SK-N-SH (cell line): ENCODE results near the gene ALDH5A1. TPM values are rescaled to one million over a fixed set of nuclear protein-coding genes. Genes with fewer than 3 reads are reported as not detected.

Experiments used
- CTCF ChIA-PET: fragments of 300-600, 350-600 bp; formaldehyde crosslinking; extraction: SDS; loops from one replicate; lab custom pipeline; 2021; lab: Yijun Ruan, JAX
- POLR2A ChIA-PET: fragments of 350-600 bp; sonication (Branson Sonifier 250); formaldehyde crosslinking; extraction: SDS; loops from one replicate; lab custom pipeline; 2020; ENCODE audit warnings: antibody characterized with exemption, inconsistent platforms; lab: Yijun Ruan, JAX
- DNase-seq: peaks from one replicate; pipeline ENCODE4 v3.0.0; 2012
- H2AFZ ChIP-seq: fragments of 200-600 bp; sonication (generic); 2 replicates; pipeline ENCODE4 v1.8.1; 2016; ENCODE audit warnings: antibody characterized with exemption, mild to moderate bottlenecking, low read depth
- H3F3A ChIP-seq: fragments of 200-600 bp; sonication (generic); replicated peaks from 2 replicates; pipeline ENCODE3; 2016; ENCODE audit warnings: antibody characterized with exemption, mild to moderate bottlenecking; ENCODE audit not compliant: insufficient read depth
- H3K27ac ChIP-seq, 2 experiments: fragments of 200-500 bp in 1 of 2; fragments of 200-600 bp in 1 of 2; sonication (Bioruptor generic) in 1 of 2; sonication (generic), shearing (Covaris generic) in 1 of 2; 2 replicates each; pipeline versions ENCODE4 v1.5.1 to v1.6.1; 2014 to 2016; ENCODE audit warnings: low read depth in 2 of 2, inconsistent platforms in 1 of 2, low read length in 1 of 2, mild to moderate bottlenecking in 1 of 2, mixed read lengths in 1 of 2
- H3K27me3 ChIP-seq: fragments of 200-600 bp; sonication (generic), shearing (Covaris generic); 2 replicates; pipeline ENCODE4 v1.6.1; 2016; ENCODE audit warnings: mixed run types; ENCODE audit not compliant: insufficient read depth
- H3K36me3 ChIP-seq, 2 experiments: fragments of 200-500 bp in 1 of 2; fragments of 200-600 bp in 1 of 2; sonication (Bioruptor generic) in 1 of 2; sonication (generic) in 1 of 2; replicated peaks in 1 of 2; 2 replicates each; pipeline versions ENCODE3 to v1.5.1; 2014 to 2016; ENCODE audit warnings: low read length in 1 of 2, mild to moderate bottlenecking in 1 of 2; ENCODE audit not compliant: insufficient read depth in 2 of 2, control insufficient read depth in 1 of 2
- H3K4me1 ChIP-seq, 2 experiments: fragments of 200-500 bp in 1 of 2; fragments of 200-600 bp in 1 of 2; sonication (Bioruptor generic) in 1 of 2; sonication (generic), shearing (Covaris generic) in 1 of 2; 2 replicates each; pipeline versions ENCODE4 v1.5.1 to v1.6.1; 2014 to 2016; ENCODE audit warnings: low read depth in 1 of 2, low read length in 1 of 2, mixed run types in 1 of 2; ENCODE audit not compliant: insufficient read depth in 2 of 2, control insufficient read depth in 1 of 2
- H3K4me2 ChIP-seq: fragments of 200-600 bp; sonication (generic), shearing (Covaris generic); 2 replicates; pipeline ENCODE4 v1.6.1; 2017; ENCODE audit warnings: mixed run types
- H3K4me3 ChIP-seq, 2 experiments: fragments of 200-500 bp in 1 of 2; fragments of 200-600 bp in 1 of 2; sonication (Bioruptor generic) in 1 of 2; sonication (generic), shearing (Covaris generic) in 1 of 2; 2 replicates each; pipeline versions ENCODE4 v1.5.1 to v1.8.1; 2014 to 2016; ENCODE audit warnings: low read depth in 2 of 2, inconsistent platforms in 1 of 2, low read length in 1 of 2, mild to moderate bottlenecking in 1 of 2, mixed read lengths in 1 of 2, moderate library complexity in 1 of 2
- H3K79me2 ChIP-seq: fragments of 200-600 bp; sonication (generic); 2 replicates; pipeline ENCODE4 v1.8.1; 2017; ENCODE audit warnings: mild to moderate bottlenecking; ENCODE audit not compliant: insufficient read depth
- H3K9ac ChIP-seq: fragments of 200-600 bp; sonication (generic); 2 replicates; pipeline ENCODE4 v1.6.1; 2017; ENCODE audit warnings: mixed run types
- H3K9me2 ChIP-seq: fragments of 200-600 bp; sonication (generic); 2 replicates; pipeline ENCODE4 v1.6.1; 2017; ENCODE audit warnings: mixed run types
- H3K9me3 ChIP-seq: fragments of 200-600 bp; sonication (generic); 2 replicates; pipeline ENCODE4 v1.6.1; 2017; ENCODE audit warnings: mixed run types, mild to moderate bottlenecking, moderate library complexity
- H4K20me1 ChIP-seq: fragments of 200-600 bp; sonication (generic); 2 replicates; pipeline ENCODE4 v1.6.1; 2017; ENCODE audit warnings: mild to moderate bottlenecking, mixed run types; ENCODE audit not compliant: insufficient read depth
- EP300 ChIP-seq, 2 experiments: IDR thresholded peaks; 2 replicates each; pipeline versions ENCODE4 v1.4.0 to v1.6.1; 2012; ENCODE audit warnings: borderline replicate concordance in 1 of 2, low read depth in 1 of 2, low read length in 1 of 2
- EZH2phosphoT487 ChIP-seq: fragments of 200-600 bp; sonication (generic); IDR thresholded peaks from 2 replicates; pipeline ENCODE4 v1.6.1; 2017; ENCODE audit warnings: low read depth, mixed run types, mild to moderate bottlenecking, antibody characterized with exemption, moderate library complexity, borderline replicate concordance
- FOXM1 ChIP-seq: IDR thresholded peaks from 2 replicates; pipeline ENCODE4 v1.4.0; 2012; ENCODE audit warnings: low read depth, mild to moderate bottlenecking
- GABPA ChIP-seq: IDR thresholded peaks from 2 replicates; pipeline ENCODE4 v1.4.0; 2012; ENCODE audit warnings: low read depth, mild to moderate bottlenecking
- MEF2A ChIP-seq: IDR thresholded peaks from 2 replicates; pipeline ENCODE4 v1.4.0; 2012; ENCODE audit warnings: low read depth, borderline replicate concordance
- RCOR1 ChIP-seq: fragments of 150-350 bp; IDR thresholded peaks from 2 replicates; pipeline ENCODE4 v1.6.1; 2017; ENCODE audit warnings: antibody characterized with exemption, low read length
- RFX5 ChIP-seq: IDR thresholded peaks from 2 replicates; pipeline ENCODE4 v1.6.1; 2012; ENCODE audit warnings: mild to moderate bottlenecking, improper control_type of control experiment, low read length
- SIN3A ChIP-seq: IDR thresholded peaks from 2 replicates; pipeline ENCODE4 v1.6.1; 2012; ENCODE audit warnings: low read depth, mild to moderate bottlenecking, low read length, moderate library complexity, borderline replicate concordance
- TEAD4 ChIP-seq: IDR thresholded peaks from 2 replicates; pipeline ENCODE4 v1.4.0; 2012; ENCODE audit warnings: mild to moderate bottlenecking, borderline replicate concordance; ENCODE audit not compliant: insufficient read depth
- WGBS: methylation state at CpG from one replicate; pipeline ENCODE4 v1.1.6; 2017; ENCODE audit warnings: low lambda C conversion rate; 5-methylcytosine and 5-hydroxymethylcytosine counted together
- polyA plus RNA-seq, 3 experiments: library from polyadenylated mRNA; depleted of rRNA; stranded (reverse); fragments of >200 nt; gene quantifications; 2 replicates each; pipeline ENCODE4 v1.2.3, GENCODE V29; 2012
- TF ChIP-seq, protein P1 (sequence below): IDR thresholded peaks from 2 replicates; pipeline ENCODE4 v1.4.0; 2012; ENCODE audit warnings: low read depth, borderline replicate concordance
- TF ChIP-seq, protein P2 (sequence below): IDR thresholded peaks from 2 replicates; pipeline ENCODE4 v1.4.0; 2012; ENCODE audit warnings: low read depth, borderline replicate concordance
- TF ChIP-seq, protein P3 (sequence below): IDR thresholded peaks from 2 replicates; pipeline ENCODE4; 2012
- TF ChIP-seq, protein P4 (sequence below): fragments of 200-600 bp; sonication (generic); IDR thresholded peaks from 2 replicates; pipeline ENCODE4 v1.6.1; 2017; ENCODE audit warnings: antibody characterized with exemption, mild to moderate bottlenecking, moderate library complexity

ALDH5A1 gene
- polyA plus RNA-seq, 1 of the 3 experiments (the other 2 are of a cell fraction) = 3.0 TPM

DNA sequence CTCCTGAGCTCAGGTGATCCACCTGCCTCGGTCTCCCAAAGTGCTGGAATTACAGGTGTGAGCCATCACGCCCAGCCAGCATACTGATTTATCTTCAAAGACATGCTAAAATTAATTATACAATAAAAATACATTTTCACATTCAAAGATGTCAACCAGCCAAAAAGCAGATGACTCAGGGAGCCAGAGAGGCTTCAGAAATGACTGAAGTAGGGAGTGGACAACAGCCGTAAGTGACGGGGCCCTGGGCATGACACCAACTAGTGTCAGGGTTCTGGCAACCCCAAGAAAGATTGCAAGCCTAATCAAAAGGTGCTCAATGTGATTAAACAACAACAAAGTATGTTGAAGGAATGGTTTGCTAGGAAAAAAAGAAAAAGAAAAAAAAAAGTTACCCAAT is 33.8 kb upstream of the ALDH5A1 start:
- Histone ChIP-seq H3K27me3 (no peaks in the 10 kb centered on the region), H3K36me3 (no peaks in the 10 kb centered on the region), H3K27ac (no peak overlapping the region), H3K79me2 (no peaks in the 10 kb centered on the region), H3K4me3 (no peak overlapping the region), H3K9me3 (no peaks in the 10 kb centered on the region), H3K9me2 (no peaks in the 10 kb centered on the region), H3K4me2 (no peak overlapping the region), H4K20me1 (no peaks in the 10 kb centered on the region), H3K4me1 (no peaks in the 10 kb centered on the region), H3F3A (no peaks in the 10 kb centered on the region), H2AFZ (no peak overlapping the region), H3K9ac (no peak overlapping the region)
- ChIA-PET POLR2A (no interaction called here), CTCF (no interaction called here)
- TF ChIP-seq RFX5 (no peak), EP300 (IDR thresholded peaks at IDR 0.05; ENCODE audit: borderline replicate concordance in 1 of 2, low read depth in 1 of 2, low read length in 1 of 2) (no peak), GABPA (no peak), EZH2phosphoT487 (no peak), FOXM1 (no peak), SIN3A (no peak), TEAD4 (no peak), RCOR1 (no peak), MEF2A (no peak)
- TF ChIP-seq, protein P1, sequence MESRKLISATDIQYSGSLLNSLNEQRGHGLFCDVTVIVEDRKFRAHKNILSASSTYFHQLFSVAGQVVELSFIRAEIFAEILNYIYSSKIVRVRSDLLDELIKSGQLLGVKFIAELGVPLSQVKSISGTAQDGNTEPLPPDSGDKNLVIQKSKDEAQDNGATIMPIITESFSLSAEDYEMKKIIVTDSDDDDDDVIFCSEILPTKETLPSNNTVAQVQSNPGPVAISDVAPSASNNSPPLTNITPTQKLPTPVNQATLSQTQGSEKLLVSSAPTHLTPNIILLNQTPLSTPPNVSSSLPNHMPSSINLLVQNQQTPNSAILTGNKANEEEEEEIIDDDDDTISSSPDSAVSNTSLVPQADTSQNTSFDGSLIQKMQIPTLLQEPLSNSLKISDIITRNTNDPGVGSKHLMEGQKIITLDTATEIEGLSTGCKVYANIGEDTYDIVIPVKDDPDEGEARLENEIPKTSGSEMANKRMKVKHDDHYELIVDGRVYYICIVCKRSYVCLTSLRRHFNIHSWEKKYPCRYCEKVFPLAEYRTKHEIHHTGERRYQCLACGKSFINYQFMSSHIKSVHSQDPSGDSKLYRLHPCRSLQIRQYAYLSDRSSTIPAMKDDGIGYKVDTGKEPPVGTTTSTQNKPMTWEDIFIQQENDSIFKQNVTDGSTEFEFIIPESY = no peak
- TF ChIP-seq, protein P2, sequence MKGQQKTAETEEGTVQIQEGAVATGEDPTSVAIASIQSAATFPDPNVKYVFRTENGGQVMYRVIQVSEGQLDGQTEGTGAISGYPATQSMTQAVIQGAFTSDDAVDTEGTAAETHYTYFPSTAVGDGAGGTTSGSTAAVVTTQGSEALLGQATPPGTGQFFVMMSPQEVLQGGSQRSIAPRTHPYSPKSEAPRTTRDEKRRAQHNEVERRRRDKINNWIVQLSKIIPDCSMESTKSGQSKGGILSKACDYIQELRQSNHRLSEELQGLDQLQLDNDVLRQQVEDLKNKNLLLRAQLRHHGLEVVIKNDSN = no peak
- TF ChIP-seq, protein P3, sequence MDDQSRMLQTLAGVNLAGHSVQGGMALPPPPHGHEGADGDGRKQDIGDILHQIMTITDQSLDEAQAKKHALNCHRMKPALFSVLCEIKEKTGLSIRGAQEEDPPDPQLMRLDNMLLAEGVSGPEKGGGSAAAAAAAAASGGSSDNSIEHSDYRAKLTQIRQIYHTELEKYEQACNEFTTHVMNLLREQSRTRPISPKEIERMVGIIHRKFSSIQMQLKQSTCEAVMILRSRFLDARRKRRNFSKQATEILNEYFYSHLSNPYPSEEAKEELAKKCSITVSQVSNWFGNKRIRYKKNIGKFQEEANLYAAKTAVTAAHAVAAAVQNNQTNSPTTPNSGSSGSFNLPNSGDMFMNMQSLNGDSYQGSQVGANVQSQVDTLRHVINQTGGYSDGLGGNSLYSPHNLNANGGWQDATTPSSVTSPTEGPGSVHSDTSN = no peak
- TF ChIP-seq, protein P4, sequence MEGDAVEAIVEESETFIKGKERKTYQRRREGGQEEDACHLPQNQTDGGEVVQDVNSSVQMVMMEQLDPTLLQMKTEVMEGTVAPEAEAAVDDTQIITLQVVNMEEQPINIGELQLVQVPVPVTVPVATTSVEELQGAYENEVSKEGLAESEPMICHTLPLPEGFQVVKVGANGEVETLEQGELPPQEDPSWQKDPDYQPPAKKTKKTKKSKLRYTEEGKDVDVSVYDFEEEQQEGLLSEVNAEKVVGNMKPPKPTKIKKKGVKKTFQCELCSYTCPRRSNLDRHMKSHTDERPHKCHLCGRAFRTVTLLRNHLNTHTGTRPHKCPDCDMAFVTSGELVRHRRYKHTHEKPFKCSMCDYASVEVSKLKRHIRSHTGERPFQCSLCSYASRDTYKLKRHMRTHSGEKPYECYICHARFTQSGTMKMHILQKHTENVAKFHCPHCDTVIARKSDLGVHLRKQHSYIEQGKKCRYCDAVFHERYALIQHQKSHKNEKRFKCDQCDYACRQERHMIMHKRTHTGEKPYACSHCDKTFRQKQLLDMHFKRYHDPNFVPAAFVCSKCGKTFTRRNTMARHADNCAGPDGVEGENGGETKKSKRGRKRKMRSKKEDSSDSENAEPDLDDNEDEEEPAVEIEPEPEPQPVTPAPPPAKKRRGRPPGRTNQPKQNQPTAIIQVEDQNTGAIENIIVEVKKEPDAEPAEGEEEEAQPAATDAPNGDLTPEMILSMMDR = no peak
- 85% methylated on average over 4 of the region's 4 CpGs for WGBS
- DNase-seq = no peak
